Liver (tissue), 9 donors: ENCODE results near the gene TRIM38. TPM values are rescaled to one million over a fixed set of nuclear protein-coding genes. Genes with fewer than 3 reads are reported as not detected.

Experiments
- DNase-seq: peaks from one replicate; pipeline ENCODE4 v3.0.0-alpha.2; 2017; ENCODE audit warnings: low spot score
- H3K27ac ChIP-seq, 2 donors: one replicate each; pipeline ENCODE4 v1.7.0; 2013; ENCODE audit warnings: inconsistent platforms in 2 of 2, low read length in 2 of 2, control low read depth in 1 of 2, low read depth in 1 of 2, mild to moderate bottlenecking in 1 of 2
- H3K27me3 ChIP-seq, 4 donors: one replicate each; pipeline versions ENCODE4 v1.6.1 to v1.7.0; 2013; ENCODE audit warnings: low read length in 3 of 4, inconsistent platforms in 1 of 4, mild to moderate bottlenecking in 1 of 4, moderate library complexity in 1 of 4; ENCODE audit not compliant: control insufficient read depth in 4 of 4, insufficient read depth in 4 of 4
- H3K36me3 ChIP-seq, 4 donors: one replicate each; pipeline versions ENCODE4 v1.6.1 to v1.7.0; 2013; ENCODE audit warnings: low read length in 3 of 4, mild to moderate bottlenecking in 3 of 4, low read depth in 1 of 4, moderate library complexity in 1 of 4; ENCODE audit not compliant: control insufficient read depth in 4 of 4, insufficient read depth in 3 of 4
- H3K4me1 ChIP-seq, 4 donors: one replicate each; pipeline versions ENCODE4 v1.6.1 to v1.7.0; 2013; ENCODE audit warnings: low read length in 3 of 4, mild to moderate bottlenecking in 3 of 4, moderate library complexity in 1 of 4; ENCODE audit not compliant: control insufficient read depth in 4 of 4, insufficient read depth in 4 of 4
- H3K4me3 ChIP-seq, 3 donors: one replicate each; pipeline versions ENCODE4 v1.6.1 to v1.7.0; 2013; ENCODE audit warnings: low read length in 3 of 3, control low read depth in 1 of 3, low read depth in 1 of 3, mild to moderate bottlenecking in 1 of 3
- H3K9ac ChIP-seq, 2 donors: one replicate each; pipeline ENCODE4 v1.7.0; 2013; ENCODE audit warnings: low read length in 2 of 2, mild to moderate bottlenecking in 2 of 2, moderate library complexity in 2 of 2, control low read depth in 1 of 2, low read depth in 1 of 2
- H3K9me3 ChIP-seq, 4 donors: one replicate each; pipeline versions ENCODE4 v1.6.1 to v1.7.0; 2013; ENCODE audit warnings: low read length in 3 of 4; ENCODE audit not compliant: control insufficient read depth in 4 of 4
- EGR1 ChIP-seq, 2 donors: IDR thresholded peaks; 2 replicates each; pipeline ENCODE4 v1.6.1; 2016 to 2018; ENCODE audit warnings: antibody characterized with exemption in 2 of 2, low read depth in 2 of 2
- FOXA1 ChIP-seq: IDR thresholded peaks from 2 replicates; pipeline ENCODE4 v1.6.1; 2016; ENCODE audit warnings: antibody characterized with exemption
- FOXA2 ChIP-seq: IDR thresholded peaks from 2 replicates; pipeline ENCODE4 v1.6.1; 2016; ENCODE audit warnings: antibody characterized with exemption
- GABPA ChIP-seq, 2 donors: IDR thresholded peaks in 1 of 2; conservative IDR thresholded peaks in 1 of 2; 2 replicates each; pipeline ENCODE4 v1.6.1; 2016; ENCODE audit warnings: antibody characterized with exemption in 2 of 2, mild to moderate bottlenecking in 1 of 2, moderate library complexity in 1 of 2
- HNF4A ChIP-seq, 2 donors: conservative IDR thresholded peaks; 2 replicates each; pipeline ENCODE4 v1.6.1; 2016; ENCODE audit warnings: antibody characterized with exemption in 2 of 2, mild to moderate bottlenecking in 2 of 2
- HNF4G ChIP-seq: IDR thresholded peaks from 2 replicates; pipeline ENCODE4 v1.6.1; 2016; ENCODE audit warnings: antibody characterized with exemption
- JUND ChIP-seq, 2 donors: IDR thresholded peaks; 2 replicates each; pipeline ENCODE4 v1.6.1; 2016; ENCODE audit warnings: antibody characterized with exemption in 2 of 2
- NR2F2 ChIP-seq: IDR thresholded peaks from 2 replicates; pipeline ENCODE4 v1.6.1; 2016; ENCODE audit warnings: antibody characterized with exemption
- RAD21 ChIP-seq, 2 donors: IDR thresholded peaks; 2 replicates each; pipeline ENCODE4 v1.6.1; 2016; ENCODE audit warnings: antibody characterized with exemption in 2 of 2, mild to moderate bottlenecking in 2 of 2
- RXRA ChIP-seq, 2 donors: IDR thresholded peaks; 2 replicates each; pipeline ENCODE4 v1.6.1; 2017 to 2018; ENCODE audit warnings: antibody characterized with exemption in 2 of 2, mild to moderate bottlenecking in 1 of 2
- SP1 ChIP-seq: IDR thresholded peaks from 2 replicates; pipeline ENCODE4 v1.6.1; 2018; ENCODE audit warnings: antibody characterized with exemption, mild to moderate bottlenecking
- TAF1 ChIP-seq: conservative IDR thresholded peaks from 2 replicates; pipeline ENCODE4 v1.6.1; 2016; ENCODE audit warnings: antibody characterized with exemption, mild to moderate bottlenecking
- YY1 ChIP-seq: IDR thresholded peaks from 2 replicates; pipeline ENCODE4 v1.6.1; 2016; ENCODE audit warnings: antibody characterized with exemption, mild to moderate bottlenecking
- WGBS: extraction: QIAGEN DNeasy Blood & Tissue Kit; methylation state at CpG from one replicate; pipeline ENCODE4 v1.1.7; 2013; 5-methylcytosine and 5-hydroxymethylcytosine counted together
- polyA plus RNA-seq, 2 donors: library from polyadenylated mRNA; stranded (reverse) in 1 of 2; unstranded in 1 of 2; fragments of 200-250 nt in 1 of 2; fragments of >200 nt in 1 of 2; fragmentation: Nextera tagmentation in 1 of 2; extraction: Ambion mirVana in 1 of 2; gene quantifications; one replicate each; pipeline versions ENCODE4 v1.2.1 to v1.2.3, GENCODE V29; 2013 to 2015
- total RNA-seq, 2 donors: library from RNA; depleted of rRNA; stranded (reverse); fragments of >200 nt; gene quantifications; one replicate each; pipeline ENCODE4 v1.2.3, GENCODE V29; 2014
- TF ChIP-seq, protein P1 (sequence below): IDR thresholded peaks from 2 replicates; pipeline ENCODE4 v1.6.1; 2016; ENCODE audit warnings: antibody characterized with exemption
- TF ChIP-seq, protein P2 (sequence below): IDR thresholded peaks from 2 replicates; pipeline ENCODE4 v1.6.1; 2016; ENCODE audit warnings: antibody characterized with exemption
- TF ChIP-seq, protein P3 (sequence below): IDR thresholded peaks from 2 replicates; pipeline ENCODE4 v1.6.1; 2016; ENCODE audit warnings: antibody characterized with exemption
- TF ChIP-seq, protein P4 (sequence below): IDR thresholded peaks from 2 replicates; pipeline ENCODE4 v1.6.1; 2016; ENCODE audit warnings: antibody characterized with exemption, mild to moderate bottlenecking
- TF ChIP-seq, protein P5 (sequence below): fragments of 150-350 bp; IDR thresholded peaks from 2 replicates; pipeline ENCODE4 v1.5.1; 2017; ENCODE audit warnings: improper control_type of control experiment, low read depth, low read length; ENCODE audit not compliant: missing input control
- donor health status: healthy.
- donor health status: healthy.
- donor health status: healthy.
- donor health status: healthy.
- donor health status: healthy.

The TRIM38 gene
- total and polyA plus RNA-seq, 4 donors = 1.5 to 3.9 (median 2.9) TPM

DNA sequence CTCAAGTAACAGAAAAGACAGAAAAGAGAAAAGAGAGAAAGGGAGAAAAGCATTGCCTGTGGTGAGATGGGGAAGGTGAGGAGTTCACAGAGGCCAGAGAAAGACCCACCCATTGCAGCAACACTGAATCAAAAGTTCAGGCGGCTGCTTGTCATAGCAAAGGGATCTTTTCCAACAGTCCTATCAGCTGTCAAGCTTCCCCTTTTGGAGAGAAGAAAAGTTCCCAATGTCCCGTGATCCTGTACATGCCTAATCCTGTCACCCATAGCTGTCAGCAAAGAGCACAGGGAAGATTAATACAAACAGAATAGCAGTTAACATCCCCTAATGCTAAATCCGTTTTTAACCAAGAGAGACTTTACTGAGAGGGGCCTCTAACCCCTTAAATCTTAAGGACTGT is 8.9 kb upstream of the TRIM38 start:
- no peaks in the 10 kb centered on the region for H3K9me3 ChIP-seq
- WGBS = 88% methylated on average over 3 of the region's 3 CpGs
- H3K27ac ChIP-seq = no peak overlapping the region
- TF ChIP-seq NR2F2 (no peak), HNF4G (no peak), JUND (IDR thresholded peaks at IDR 0.05) (no peak), EGR1 (IDR thresholded peaks at IDR 0.05; ENCODE audit: low read depth in 2 of 2) (no peak), RAD21 (IDR thresholded peaks at IDR 0.05) (no peak)
- TF ChIP-seq, protein P1, sequence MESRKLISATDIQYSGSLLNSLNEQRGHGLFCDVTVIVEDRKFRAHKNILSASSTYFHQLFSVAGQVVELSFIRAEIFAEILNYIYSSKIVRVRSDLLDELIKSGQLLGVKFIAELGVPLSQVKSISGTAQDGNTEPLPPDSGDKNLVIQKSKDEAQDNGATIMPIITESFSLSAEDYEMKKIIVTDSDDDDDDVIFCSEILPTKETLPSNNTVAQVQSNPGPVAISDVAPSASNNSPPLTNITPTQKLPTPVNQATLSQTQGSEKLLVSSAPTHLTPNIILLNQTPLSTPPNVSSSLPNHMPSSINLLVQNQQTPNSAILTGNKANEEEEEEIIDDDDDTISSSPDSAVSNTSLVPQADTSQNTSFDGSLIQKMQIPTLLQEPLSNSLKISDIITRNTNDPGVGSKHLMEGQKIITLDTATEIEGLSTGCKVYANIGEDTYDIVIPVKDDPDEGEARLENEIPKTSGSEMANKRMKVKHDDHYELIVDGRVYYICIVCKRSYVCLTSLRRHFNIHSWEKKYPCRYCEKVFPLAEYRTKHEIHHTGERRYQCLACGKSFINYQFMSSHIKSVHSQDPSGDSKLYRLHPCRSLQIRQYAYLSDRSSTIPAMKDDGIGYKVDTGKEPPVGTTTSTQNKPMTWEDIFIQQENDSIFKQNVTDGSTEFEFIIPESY = no peak
- TF ChIP-seq, protein P2, sequence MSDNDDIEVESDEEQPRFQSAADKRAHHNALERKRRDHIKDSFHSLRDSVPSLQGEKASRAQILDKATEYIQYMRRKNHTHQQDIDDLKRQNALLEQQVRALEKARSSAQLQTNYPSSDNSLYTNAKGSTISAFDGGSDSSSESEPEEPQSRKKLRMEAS = no peak
- TF ChIP-seq, protein P3, sequence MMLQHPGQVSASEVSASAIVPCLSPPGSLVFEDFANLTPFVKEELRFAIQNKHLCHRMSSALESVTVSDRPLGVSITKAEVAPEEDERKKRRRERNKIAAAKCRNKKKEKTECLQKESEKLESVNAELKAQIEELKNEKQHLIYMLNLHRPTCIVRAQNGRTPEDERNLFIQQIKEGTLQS = no peak
- no peaks in the 10 kb centered on the region for H3K36me3 ChIP-seq
- DNase-seq = no peak
- H3K4me1 ChIP-seq = no peaks in the 10 kb centered on the region
- no peaks in the 10 kb centered on the region for H3K27me3 ChIP-seq
- H3K4me3 ChIP-seq = no peak overlapping the region
- no peak overlapping the region for H3K9ac ChIP-seq

DNA sequence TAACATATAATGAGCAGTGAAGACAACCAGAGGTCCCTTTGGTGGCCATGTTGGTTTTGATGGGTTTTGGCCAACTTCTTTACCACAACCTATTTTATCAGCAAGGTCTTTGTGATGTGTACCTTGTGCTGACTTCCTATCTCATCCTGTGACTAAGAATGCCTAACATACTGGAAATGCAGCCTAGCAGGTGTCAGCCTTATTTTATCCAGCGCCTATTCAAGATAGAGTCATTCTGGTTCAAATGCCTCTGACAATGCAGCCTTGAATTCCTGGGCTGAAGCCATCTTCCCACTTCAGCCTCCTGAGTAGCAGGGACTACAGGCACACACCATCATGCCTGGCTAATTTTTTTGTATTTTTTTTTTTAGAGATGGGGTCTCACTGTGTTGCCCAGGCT is 7.8 kb upstream of the TRIM38 start:
- H3K27me3 ChIP-seq = no peaks in the 10 kb centered on the region
- no peak overlapping the region for H3K9ac ChIP-seq
- no peak overlapping the region for H3K4me3 ChIP-seq
- no peaks in the 10 kb centered on the region for H3K9me3 ChIP-seq
- no peak for TF ChIP-seq JUND (IDR thresholded peaks at IDR 0.05)
- TF ChIP-seq, protein P4, sequence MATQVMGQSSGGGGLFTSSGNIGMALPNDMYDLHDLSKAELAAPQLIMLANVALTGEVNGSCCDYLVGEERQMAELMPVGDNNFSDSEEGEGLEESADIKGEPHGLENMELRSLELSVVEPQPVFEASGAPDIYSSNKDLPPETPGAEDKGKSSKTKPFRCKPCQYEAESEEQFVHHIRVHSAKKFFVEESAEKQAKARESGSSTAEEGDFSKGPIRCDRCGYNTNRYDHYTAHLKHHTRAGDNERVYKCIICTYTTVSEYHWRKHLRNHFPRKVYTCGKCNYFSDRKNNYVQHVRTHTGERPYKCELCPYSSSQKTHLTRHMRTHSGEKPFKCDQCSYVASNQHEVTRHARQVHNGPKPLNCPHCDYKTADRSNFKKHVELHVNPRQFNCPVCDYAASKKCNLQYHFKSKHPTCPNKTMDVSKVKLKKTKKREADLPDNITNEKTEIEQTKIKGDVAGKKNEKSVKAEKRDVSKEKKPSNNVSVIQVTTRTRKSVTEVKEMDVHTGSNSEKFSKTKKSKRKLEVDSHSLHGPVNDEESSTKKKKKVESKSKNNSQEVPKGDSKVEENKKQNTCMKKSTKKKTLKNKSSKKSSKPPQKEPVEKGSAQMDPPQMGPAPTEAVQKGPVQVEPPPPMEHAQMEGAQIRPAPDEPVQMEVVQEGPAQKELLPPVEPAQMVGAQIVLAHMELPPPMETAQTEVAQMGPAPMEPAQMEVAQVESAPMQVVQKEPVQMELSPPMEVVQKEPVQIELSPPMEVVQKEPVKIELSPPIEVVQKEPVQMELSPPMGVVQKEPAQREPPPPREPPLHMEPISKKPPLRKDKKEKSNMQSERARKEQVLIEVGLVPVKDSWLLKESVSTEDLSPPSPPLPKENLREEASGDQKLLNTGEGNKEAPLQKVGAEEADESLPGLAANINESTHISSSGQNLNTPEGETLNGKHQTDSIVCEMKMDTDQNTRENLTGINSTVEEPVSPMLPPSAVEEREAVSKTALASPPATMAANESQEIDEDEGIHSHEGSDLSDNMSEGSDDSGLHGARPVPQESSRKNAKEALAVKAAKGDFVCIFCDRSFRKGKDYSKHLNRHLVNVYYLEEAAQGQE = no peak
- no peak for TF ChIP-seq EGR1 (IDR thresholded peaks at IDR 0.05; ENCODE audit: low read depth in 2 of 2)
- TF ChIP-seq, protein P5, sequence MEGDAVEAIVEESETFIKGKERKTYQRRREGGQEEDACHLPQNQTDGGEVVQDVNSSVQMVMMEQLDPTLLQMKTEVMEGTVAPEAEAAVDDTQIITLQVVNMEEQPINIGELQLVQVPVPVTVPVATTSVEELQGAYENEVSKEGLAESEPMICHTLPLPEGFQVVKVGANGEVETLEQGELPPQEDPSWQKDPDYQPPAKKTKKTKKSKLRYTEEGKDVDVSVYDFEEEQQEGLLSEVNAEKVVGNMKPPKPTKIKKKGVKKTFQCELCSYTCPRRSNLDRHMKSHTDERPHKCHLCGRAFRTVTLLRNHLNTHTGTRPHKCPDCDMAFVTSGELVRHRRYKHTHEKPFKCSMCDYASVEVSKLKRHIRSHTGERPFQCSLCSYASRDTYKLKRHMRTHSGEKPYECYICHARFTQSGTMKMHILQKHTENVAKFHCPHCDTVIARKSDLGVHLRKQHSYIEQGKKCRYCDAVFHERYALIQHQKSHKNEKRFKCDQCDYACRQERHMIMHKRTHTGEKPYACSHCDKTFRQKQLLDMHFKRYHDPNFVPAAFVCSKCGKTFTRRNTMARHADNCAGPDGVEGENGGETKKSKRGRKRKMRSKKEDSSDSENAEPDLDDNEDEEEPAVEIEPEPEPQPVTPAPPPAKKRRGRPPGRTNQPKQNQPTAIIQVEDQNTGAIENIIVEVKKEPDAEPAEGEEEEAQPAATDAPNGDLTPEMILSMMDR = no peak
- TF ChIP-seq, protein P3 = no peak
- no peak for TF ChIP-seq TAF1
- no peak for TF ChIP-seq HNF4A (conservative IDR thresholded peaks at IDR 0.05)
- no peak for TF ChIP-seq FOXA2
- TF ChIP-seq RXRA (IDR thresholded peaks at IDR 0.05) = no peak
- no peak for TF ChIP-seq GABPA (IDR thresholded peaks at IDR 0.05 in 1 of 2, conservative IDR thresholded peaks at IDR 0.05 in 1 of 2)
- no peak for TF ChIP-seq YY1
- TF ChIP-seq, protein P1 = no peak
- no peak for TF ChIP-seq RAD21 (IDR thresholded peaks at IDR 0.05)
- TF ChIP-seq HNF4G = no peak
- TF ChIP-seq FOXA1 = no peak
- no peak for TF ChIP-seq NR2F2
- no peak for TF ChIP-seq SP1
- TF ChIP-seq, protein P2 = no peak
- WGBS = 93% methylated on average over 1 of the region's 1 CpG
- no peak for DNase-seq
- no peaks in the 10 kb centered on the region for H3K36me3 ChIP-seq
- no peak overlapping the region for H3K27ac ChIP-seq
- no peaks in the 10 kb centered on the region for H3K4me1 ChIP-seq
